ENCODE results near the gene HTR6.

Gene HTR6

DNA sequence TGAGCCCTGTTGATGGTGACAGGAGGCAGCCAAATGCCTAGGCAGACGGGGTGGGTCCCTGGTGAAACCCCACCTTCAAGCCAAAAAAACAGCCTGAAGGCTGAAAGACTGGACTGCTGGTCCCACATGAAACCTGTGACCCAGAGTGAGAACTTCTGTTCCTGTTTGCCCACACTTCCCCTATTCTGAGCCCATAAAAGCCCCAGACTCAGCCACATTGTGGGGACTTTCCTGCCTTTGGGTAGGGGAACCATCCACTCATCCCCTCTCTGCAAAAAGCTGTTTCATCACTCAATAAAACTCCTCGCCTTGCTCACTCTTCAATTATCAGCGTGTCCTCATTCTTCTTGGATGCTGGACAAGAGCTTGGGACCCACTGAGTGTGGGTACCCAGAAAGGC lies 25.2 kb downstream of the HTR6 start:
- no peak for FAIRE-seq

DNA sequence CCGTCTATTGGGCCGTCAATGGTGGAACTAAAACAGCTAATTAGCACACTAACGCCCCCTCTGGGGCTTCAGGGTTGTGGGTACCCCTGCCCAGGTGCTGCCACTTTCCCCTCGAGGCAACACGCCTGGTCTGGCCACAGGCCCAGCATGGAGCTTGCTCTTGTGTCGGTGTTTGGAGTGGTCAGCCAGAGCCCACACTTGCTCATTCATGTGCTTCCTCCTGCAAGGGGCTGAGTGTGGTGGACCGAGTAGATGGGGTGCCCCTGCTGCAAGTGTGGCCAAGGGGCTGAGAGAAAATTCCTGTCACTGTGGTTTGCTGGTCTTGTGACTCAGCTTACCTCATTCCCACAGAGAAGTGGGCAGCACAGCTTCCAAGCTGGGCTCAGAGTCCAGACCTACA lies 25.7 kb downstream of the HTR6 start:
- no peak for FAIRE-seq

DNA sequence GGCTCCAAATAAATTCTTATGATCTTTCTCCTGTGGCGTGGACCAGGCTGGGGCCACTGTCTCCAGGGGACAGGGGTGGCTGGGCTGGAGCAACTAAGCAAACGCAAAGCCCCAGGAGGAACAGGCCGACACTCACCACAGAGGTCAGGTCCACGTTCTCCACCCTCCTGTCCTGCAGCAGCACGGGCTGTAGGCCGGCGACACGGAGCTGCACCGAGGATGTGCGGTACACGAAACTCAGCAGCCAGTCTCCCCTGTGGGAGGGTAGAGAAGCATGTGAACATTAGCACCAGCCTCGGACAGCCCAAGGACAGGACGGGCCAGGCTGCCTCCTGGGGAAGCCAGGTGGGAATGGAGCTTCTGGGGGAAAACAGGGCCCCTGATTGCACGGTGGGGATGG lies 29.6 kb downstream of the HTR6 start:
- no peak for FAIRE-seq

DNA sequence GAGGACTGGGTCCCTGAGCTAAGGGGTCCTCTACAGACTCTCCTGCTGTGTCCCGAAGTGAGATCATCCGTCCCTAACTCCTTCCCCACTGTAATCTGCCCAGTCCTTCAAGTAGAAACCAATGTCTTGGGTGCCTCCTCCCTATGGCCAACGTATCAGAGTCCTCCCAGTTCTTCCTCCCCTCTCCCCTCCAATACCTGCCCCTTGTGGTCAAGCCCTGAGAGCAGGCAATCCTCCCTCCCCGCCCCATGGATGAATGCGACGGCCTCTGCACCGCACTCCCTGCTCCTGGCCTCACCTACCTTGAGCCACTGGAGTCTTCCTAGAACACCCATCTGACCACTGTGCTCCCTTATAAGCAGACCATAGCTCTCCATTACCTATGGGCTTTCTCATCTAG lies 31.1 kb downstream of the HTR6 start:
- no peak for FAIRE-seq

DNA sequence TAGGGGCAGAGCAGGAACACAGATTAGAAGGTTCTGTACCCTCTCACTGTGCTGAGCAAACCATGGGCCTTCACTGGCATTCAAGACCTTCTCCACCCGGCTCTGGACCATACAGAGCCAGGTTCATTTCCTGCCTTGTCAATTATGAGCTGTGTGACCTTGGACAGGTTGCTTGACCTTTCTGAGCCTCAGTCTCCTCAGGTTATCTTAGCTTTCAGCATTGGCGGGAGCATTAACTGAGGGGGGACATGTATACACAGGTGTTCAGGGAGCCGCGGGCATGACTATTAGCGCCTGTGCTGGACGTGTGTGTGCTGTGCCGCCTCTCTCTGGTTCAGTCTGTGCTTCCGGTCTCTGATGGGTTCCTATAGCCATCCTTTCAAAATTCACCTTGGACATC lies 32.1 kb downstream of the HTR6 start:
- no peak for FAIRE-seq

DNA sequence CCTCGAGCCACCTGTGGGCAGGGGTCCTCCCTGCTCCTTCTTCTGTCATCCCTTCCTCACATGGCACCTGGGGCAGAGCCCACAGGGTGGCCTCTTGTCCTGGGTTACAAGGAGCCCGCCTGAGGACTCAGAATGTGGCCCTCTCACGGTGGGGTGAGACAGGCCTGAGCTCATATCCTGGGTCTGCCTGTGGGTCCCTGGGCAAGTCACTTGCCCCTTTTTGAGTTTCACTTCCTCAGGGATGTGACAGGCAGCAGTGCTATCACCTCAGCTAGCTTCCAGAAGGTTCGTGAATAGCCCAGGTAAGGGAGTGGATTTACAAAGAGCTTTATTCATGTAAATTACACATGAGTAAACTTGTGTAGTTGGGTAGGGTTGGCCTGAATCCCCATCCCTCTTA lies 33.5 kb downstream of the HTR6 start:
- no peak for FAIRE-seq

DNA sequence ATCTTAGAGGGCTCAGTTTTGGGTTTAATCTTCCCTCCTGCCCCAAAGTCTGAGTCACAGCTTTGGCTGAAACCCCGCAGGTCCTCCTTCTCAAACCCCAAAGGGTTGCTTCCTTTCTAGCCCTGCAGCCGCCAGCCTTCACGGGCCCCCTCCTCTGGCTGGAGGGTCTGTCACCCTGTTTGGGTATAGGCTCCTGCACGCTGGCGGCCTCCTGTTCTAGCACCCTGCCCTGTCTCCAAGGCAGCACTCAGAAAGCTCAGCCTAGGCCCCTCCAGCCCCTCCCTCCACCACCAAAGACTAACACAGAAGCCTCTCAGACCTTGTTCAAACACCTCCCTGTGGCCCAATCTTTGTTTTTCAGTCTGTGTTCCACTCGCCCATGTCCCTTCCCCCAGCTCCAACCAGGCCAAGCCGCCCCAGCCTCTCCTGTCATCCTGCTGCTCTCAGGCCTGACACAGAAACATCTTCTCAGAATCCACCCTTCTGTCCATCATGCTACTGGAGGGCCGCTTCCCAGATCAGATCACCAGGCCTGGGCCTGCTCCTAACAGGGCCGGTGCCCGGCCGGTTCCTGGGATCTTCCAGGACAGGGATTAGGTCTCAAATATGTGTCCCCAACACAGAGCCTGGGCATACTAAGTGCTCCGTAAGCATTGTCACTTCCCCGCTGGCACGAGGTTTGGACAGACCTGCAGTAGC lies 35.6 kb downstream of the HTR6 start:
- no peak for FAIRE-seq

DNA sequence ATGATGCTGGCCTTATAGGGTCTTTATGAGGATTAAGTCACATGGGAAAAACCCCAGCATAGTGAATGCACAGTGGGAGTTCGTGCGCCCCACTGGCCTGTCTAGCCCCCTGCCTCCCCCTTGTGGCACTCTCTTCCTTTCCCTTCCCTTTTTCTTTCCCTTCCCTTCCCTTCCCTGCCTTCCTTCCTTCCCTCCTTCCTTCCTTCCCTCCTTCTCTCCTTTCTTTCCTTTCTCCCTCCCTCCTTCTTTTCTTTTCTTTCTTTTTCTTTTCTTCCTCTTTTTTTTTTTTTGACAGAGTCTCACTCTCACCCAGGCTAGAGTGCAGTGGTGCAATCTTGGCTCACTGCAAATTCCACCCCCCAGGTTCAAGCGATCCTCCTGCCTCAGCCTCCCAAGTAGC lies 38.6 kb downstream of the HTR6 start:
- FAIRE-seq = no peak

DNA sequence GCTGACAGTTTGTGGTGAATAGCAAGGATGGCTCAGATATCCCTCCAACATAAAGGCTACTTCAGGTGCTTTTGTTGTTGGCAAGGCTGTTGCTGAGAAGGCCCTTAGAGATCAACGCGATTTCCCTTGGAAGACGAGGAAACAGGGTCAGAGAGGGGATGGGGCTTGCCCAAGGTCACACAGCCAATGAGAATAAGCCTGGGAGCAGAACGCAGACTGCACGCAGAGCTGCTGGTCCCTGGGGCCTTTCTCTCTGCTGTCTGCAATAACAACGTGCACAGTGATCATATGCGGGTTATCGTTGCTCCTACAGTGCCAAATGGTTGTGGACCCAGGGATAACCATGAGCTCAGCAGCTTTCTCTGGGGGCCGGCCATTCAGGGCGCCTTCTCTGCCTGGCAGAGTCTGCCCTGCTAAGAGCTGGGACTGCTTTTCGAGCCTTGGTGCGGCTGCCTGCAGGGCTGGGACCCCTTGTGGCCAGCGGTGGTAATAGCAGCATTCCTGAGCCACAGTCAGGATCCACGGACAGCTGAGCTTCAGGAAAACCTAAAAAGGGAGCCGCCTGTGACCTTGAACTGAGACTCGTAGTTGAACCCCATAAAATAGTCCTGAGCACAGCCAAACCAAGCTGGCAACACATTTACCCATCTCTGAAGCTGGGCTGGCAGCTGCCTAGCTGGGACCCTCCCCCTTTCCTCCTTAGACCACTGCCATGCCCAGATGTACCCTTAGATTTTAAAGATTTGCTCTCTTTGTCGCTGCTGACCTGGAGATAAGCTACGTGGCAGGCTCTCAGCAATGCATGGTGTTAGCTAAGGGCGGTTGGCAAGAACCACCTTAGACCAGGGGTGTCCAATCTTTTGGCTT lies 39.8 kb downstream of the HTR6 start:
- no peak for FAIRE-seq

DNA sequence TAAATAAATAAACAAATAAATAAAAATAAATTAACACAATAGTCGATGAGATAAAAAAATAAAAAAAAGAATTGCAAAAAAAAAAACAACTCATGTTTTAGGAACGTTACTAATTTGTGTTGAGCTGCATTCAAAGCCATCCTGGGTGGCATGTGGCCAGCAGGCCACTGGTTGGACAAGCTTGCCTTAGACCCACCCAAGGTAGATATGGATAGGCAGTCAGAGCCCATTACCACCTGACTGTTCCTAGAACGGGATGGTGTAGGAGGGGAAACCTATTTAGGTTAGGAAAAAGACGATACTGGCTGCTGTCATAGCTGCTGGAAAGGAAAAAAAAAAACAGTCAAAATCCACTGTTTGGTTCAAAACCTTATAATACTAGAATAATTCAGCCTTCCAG lies 40.8 kb downstream of the HTR6 start:
- no peak for FAIRE-seq

DNA sequence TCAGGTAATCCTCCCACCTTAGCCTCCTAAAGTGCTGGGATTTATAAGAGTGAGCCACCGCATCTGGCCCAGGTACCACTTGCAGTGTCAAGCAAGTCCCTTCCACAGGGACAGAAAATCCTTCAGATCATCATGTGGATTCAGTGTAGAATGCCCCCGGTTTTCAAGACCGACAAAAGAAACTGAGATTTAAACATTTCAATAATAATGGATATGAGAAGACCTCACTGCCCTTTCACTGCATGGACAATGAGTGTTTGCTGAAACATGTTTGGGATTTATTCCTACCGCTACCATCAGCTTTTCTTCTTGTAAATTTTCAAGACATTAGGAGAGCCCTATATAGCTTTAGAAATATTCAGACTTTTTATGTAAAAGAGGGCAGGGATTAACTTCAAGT lies 41.5 kb downstream of the HTR6 start:
- FAIRE-seq = no peak

DNA sequence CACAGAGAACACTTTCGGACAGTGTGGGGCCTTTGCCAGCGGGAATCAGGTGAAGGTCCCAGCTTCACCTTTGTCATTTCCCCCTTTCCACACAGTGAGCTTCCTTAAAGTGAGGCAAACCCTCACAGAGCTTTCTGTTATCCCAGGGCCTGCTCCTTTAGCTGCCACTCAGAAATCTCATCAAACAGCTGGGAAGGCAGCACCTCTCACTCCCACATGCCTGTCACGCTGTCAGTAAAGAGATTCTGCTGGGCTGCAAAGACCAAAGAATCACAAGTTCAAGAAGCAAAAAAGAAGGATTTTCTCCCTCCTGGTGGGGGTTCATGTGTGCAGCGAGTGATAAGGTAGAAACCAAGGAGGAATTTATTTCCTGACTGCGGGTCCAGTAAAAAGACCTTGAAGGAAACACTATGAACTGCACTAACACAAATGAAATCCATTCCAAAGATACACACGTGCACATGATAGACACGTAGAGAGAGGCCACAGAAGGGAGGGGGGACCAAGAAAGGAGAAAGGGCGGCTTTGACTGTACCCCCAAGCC lies 44.0 kb downstream of the HTR6 start:
- FAIRE-seq = no peak

DNA sequence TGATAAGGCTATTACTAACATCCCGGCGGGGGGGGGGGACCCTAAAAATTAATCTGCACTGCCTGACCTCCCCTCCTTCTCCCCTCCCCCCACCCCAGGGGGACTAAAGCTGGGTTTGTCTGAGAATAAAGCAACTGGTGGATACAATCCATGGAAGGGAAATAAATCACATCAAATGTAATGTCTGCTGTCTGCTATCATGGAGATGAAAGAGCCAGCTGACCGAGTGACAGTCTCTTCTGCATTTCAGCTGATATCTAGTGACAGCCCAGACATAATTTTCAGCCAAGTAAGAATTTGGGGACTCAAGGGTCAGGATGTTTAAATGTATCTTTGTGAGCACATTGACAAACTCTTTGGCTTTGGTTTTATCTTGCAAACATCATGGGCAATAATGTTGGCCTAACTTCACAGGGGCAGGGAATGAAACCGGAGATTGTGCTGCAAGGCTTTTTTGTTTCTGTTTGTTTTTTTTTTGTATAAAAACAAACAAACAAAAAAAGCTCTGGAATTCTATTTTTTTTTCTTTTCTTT lies 44.7 kb downstream of the HTR6 start:
- FAIRE-seq = no peak

DNA sequence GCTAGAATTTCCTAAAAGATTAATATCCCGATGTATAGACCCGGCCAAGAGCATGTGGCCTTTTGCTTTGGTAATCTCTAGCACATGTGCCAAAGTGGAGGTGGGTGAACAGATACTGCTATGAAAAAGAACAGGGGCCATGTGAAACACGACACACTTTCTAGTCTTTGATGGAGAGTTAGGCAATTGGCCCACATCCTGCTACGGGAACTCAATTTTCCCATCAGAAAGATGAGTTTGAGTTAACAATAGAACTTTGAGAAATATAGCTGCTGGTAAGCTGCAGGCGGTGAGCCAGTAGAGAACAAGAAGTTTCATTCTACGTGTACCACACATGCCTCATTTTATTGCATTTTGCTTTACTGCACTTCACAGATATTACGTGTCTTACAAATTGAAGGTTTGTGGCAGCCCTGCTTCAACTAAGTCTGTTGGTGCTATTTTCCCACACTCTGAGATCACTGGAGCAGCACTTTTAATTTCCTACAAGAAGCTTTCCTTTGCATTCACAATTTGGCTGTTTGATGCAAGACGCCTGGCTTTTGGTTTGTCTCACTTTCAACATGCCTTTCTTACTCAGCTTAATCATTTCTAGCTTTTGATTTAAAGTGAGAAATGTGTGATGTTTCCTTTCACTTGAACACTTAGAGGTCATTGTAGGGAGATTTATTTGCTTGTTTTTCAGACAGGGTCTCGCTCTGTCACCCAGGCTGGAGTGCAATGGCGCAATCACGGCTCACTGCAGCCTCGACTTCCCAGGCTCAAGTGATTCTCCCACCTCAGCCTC lies 46.3 kb downstream of the HTR6 start:
- FAIRE-seq = no peak

DNA sequence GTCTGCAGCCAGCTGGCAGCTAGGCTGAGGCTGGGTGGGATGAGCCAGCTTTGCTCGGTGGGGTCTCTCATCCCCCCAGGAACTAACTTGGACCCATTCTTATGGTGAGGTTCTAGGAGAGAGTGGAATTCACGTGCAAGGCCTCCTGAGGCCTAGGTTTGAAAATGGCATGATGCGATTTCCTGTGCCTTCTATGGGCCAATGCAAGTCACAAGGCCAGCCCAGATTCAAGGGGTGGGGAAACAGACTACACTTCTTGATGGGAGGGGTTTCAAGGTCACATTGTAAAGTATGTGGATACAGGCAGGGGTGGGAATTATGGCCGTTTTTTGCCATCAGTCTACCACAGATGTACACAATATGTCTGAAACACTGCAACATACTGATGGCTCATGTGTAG lies 48.3 kb downstream of the HTR6 start:
- no peak for FAIRE-seq

DNA sequence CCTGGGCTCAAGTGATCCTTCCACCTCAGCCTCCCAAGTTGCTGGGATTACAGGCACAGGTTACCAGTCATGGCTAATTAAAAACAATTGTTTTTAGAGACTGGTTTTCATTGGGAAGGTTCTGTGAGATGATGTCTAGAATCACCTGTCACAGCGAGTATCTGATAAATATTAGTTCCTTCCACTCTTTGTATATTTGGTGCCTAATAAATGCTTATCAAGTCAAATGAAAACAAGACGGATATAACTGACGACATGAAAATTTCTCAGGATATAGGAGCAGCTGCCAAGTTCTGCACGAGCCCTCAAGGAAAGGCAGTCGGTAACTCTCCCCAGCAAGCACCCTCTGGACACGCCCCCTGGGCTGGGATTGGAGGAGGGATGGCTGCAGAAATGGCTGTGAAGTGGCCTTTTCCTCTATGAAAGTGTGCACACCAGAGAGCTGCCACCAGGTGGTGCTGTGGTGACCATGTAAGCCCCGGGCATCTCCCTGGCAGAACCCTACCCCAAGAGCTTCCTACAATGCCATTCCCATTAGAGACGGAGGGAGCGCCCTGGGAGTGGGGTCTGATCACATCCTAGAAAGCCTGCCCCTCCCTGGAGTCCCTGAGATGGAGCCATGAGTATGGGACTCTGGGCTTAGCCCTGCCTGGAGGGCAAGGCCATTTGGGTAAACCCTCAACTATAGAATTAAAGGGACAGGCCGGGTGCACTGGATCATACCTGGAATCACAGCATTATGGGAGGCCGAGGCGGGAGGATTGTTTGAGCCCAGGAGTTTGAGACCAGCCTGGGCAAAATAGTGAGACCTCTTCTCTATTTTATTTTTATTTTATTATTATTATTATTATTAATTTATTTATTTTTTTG lies 50.9 kb downstream of the HTR6 start:
- no peak for FAIRE-seq

DNA sequence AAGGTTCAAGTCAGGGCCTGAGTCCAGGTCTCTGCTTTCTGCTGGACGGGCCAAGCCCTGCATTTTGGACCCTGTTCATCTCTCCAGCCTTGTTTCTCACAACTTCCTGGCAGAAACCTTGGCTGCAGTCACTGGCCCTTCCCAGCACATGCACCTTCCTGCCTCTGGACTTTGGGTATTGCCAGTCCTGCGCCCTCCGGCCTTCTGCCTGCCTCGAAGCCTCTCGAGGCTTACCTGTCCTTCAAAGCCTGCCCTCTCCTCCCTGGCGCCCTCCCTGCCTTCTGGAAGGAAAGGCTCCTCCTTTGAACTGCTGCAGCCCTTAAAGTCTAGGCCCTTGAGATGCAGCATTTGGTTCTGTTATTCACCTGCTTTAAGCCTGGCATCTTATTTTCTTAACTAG lies 52.8 kb downstream of the HTR6 start:
- FAIRE-seq = no peak

DNA sequence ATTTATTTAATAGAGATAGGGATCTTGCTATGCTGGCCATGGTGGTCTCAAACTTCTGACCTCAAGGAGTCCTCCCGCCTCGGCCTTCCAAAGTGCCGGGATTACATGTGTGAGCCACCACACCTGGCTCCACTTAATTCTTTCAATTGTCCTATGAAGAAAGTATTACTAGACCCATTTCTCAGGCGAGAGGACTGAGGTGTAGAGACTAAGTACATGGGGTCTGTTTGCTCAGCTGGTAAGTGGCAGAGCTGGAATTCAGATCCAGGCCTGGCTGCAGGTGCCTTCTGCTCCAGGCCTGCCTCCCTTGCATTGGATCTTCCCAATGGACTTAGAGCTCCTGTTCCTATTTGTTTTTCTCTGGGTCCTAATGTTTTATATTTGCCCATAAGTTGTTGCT lies 55.5 kb downstream of the HTR6 start:
- FAIRE-seq = no peak

DNA sequence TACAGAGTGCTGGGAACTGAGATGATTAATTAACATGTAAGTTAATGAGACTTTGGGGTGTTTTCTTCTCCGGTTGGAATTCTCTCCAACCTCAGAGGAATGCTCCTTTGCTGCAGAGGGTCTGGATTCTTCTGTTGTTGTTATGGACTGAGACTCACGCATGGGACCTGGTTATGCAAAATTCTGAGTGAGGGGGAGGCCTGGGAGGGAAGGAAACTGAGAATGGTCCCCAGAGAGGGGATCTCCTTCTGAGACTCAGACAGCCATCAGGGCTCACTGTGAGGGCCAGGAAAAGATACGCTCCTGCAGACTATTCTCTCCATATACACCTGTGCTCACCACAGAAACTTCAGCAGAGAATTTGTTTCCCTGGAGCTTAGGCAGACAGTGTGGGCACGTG lies 56.3 kb downstream of the HTR6 start:
- no peak for FAIRE-seq

DNA sequence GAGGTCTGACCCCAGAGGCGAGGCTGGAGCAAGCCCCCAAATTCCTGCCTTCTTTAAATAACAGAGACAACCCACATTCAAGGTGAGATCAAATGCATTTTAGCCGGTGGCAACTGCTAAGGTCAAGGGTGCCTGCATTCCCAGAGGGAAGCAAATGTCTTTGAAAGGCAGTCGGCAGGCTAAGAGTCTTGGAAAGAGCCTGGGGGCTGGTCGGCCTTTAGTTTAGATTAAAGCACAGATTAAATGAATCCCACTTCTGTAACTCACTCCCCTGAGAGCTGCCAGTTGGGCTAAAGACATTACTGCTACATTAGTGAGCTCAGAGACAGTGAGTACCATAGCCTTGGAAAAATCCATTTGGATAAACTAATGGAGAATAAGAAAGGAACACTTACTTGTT lies 59.2 kb downstream of the HTR6 start:
- no peak for FAIRE-seq

DNA sequence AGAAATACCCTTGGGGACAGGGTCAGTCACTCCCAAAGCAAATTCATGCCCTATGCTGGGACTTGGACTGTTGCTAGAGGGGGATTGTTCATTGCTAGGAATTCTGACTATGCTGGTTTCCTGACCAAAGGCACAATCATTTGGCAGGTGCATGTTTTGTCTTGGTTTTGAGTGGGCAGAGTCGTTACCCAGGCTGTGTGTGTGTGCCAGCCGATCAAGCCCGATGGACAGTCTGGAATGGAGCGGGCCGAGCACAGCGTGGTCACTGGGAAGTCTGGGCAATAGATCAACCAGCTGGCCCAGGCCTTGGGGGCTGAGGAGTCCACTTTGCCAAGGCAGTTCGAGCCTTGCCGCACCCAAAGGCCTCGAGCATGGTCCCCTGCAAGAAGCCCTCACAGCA lies 60.9 kb downstream of the HTR6 start:
- FAIRE-seq = no peak

Measured in colon (tissue), 2 donors.